Measurements from ENCODE around the gene HGD. TPM values are rescaled to one million over a fixed set of nuclear protein-coding genes. Genes with fewer than 3 reads are reported as not detected.

HGD gene
- total RNA-seq, 1 donor = under 0.01 TPM

- TF ChIP-seq CTCF (IDR thresholded peaks at IDR 0.05; ENCODE audit: extremely low read depth, low read depth, low read length) = no peak
- Histone ChIP-seq H3K27ac (ENCODE audit: low read depth, low read length) (no peak overlapping the region), H4K20me1 (ENCODE audit: insufficient read depth, low read length) (no peaks in the 10 kb centered on the region)
These were observed 24.0 kb upstream of the HGD start for GRCh38 chr3:120705884-120706582.

GRCh38 chr3:120699333-120699732, 17.3 kb upstream of the HGD start:
- Histone ChIP-seq H3K4me3 (ENCODE audit: insufficient read depth, low read length) (no peak overlapping the region), H2AFZ (ENCODE audit: low read length) (no peak overlapping the region), H3K9me3 (ENCODE audit: low read depth, low read length) (peaks cover 3% of the 10 kb centered on the region), H3K27ac (ENCODE audit: low read depth, low read length) (no peak overlapping the region), H4K20me1 (ENCODE audit: insufficient read depth, low read length) (no peaks in the 10 kb centered on the region), H3K4me1 (ENCODE audit: insufficient read depth, low read length) (no peaks in the 10 kb centered on the region), H3K27me3 (ENCODE audit: insufficient read depth, low read length) (no peaks in the 10 kb centered on the region), H3K4me2 (ENCODE audit: insufficient read depth, low read length) (no peak overlapping the region), H3K79me2 (ENCODE audit: insufficient read depth, low read length) (no peaks in the 10 kb centered on the region), H3K36me3 (ENCODE audit: insufficient read depth, low read length) (peaks cover 4% of the 10 kb centered on the region)
- DNase-seq (ENCODE audit: insufficient read length, low spot score, missing footprints) = no peak
- TF ChIP-seq CTCF (IDR thresholded peaks at IDR 0.05; ENCODE audit: extremely low read depth, low read depth, low read length) = no peak

More at GRCh38 chr3:120705884-120706582, 24.0 kb upstream of the HGD start:
- peaks cover 3% of the 10 kb centered on the region for H3K9me3 ChIP-seq (ENCODE audit: low read depth, low read length)
- H2AFZ ChIP-seq (ENCODE audit: low read length) = no peak overlapping the region
- no peaks in the 10 kb centered on the region for H3K27me3 ChIP-seq (ENCODE audit: insufficient read depth, low read length)
- no peak for DNase-seq (ENCODE audit: insufficient read length, low spot score, missing footprints)
- peaks cover 5% of the 10 kb centered on the region for H3K36me3 ChIP-seq (ENCODE audit: insufficient read depth, low read length)
- no peak overlapping the region for H3K4me3 ChIP-seq (ENCODE audit: insufficient read depth, low read length)
- no peaks in the 10 kb centered on the region for H3K4me1 ChIP-seq (ENCODE audit: insufficient read depth, low read length)
- no peak overlapping the region for H3K4me2 ChIP-seq (ENCODE audit: insufficient read depth, low read length)
- H3K79me2 ChIP-seq (ENCODE audit: insufficient read depth, low read length) = no peaks in the 10 kb centered on the region

GRCh38 chr3:120693439-120694171, 11.6 kb upstream of the HGD start:
- no peak overlapping the region for H3K4me2 ChIP-seq (ENCODE audit: insufficient read depth, low read length)
- H3K79me2 ChIP-seq (ENCODE audit: insufficient read depth, low read length) = no peaks in the 10 kb centered on the region
- DNase-seq (ENCODE audit: insufficient read length, low spot score, missing footprints) = no peak
- peak overlapping the region; percentile 10 for H3K27ac ChIP-seq (ENCODE audit: low read depth, low read length)
- H3K27me3 ChIP-seq (ENCODE audit: insufficient read depth, low read length) = no peaks in the 10 kb centered on the region
- H2AFZ ChIP-seq (ENCODE audit: low read length) = no peak overlapping the region
- TF ChIP-seq CTCF (IDR thresholded peaks at IDR 0.05; ENCODE audit: extremely low read depth, low read depth, low read length) = no peak
- peaks cover 18% of the 10 kb centered on the region for H3K4me1 ChIP-seq (ENCODE audit: insufficient read depth, low read length)
- H4K20me1 ChIP-seq (ENCODE audit: insufficient read depth, low read length) = no peaks in the 10 kb centered on the region
- H3K36me3 ChIP-seq (ENCODE audit: insufficient read depth, low read length) = peaks cover 8% of the 10 kb centered on the region
- H3K4me3 ChIP-seq (ENCODE audit: insufficient read depth, low read length) = no peak overlapping the region
- H3K9me3 ChIP-seq (ENCODE audit: low read depth, low read length) = no peaks in the 10 kb centered on the region

GRCh38 chr3:120689395-120689794, 7.4 kb upstream of the HGD start:
- no peak overlapping the region for H2AFZ ChIP-seq (ENCODE audit: low read length)
- peaks cover 4% of the 10 kb centered on the region for H3K36me3 ChIP-seq (ENCODE audit: insufficient read depth, low read length)
- peaks cover 25% of the 10 kb centered on the region for H3K4me1 ChIP-seq (ENCODE audit: insufficient read depth, low read length)

More at GRCh38 chr3:120689395-120689794, 7.4 kb upstream of the HGD start:
- DNase-seq (ENCODE audit: insufficient read length, low spot score, missing footprints) = peak; percentile 31
- H3K9me3 ChIP-seq (ENCODE audit: low read depth, low read length) = no peaks in the 10 kb centered on the region
- H4K20me1 ChIP-seq (ENCODE audit: insufficient read depth, low read length) = no peaks in the 10 kb centered on the region
- TF ChIP-seq CTCF (IDR thresholded peaks at IDR 0.05; ENCODE audit: extremely low read depth, low read depth, low read length) = no peak
- no peaks in the 10 kb centered on the region for H3K79me2 ChIP-seq (ENCODE audit: insufficient read depth, low read length)
- H3K4me2 ChIP-seq (ENCODE audit: insufficient read depth, low read length) = no peak overlapping the region
- no peak overlapping the region for H3K4me3 ChIP-seq (ENCODE audit: insufficient read depth, low read length)
- H3K27ac ChIP-seq (ENCODE audit: low read depth, low read length) = no peak overlapping the region
- H3K27me3 ChIP-seq (ENCODE audit: insufficient read depth, low read length) = no peaks in the 10 kb centered on the region
